Measurements from ENCODE around the gene NTN4. TPM values are rescaled to one million over a fixed set of nuclear protein-coding genes. Genes with fewer than 3 reads are reported as not detected.
"Not testable (repeated sequence)": the region's sequence is repeated elsewhere in the genome, so short reads cannot be mapped to it uniquely, and the experiment has no call there.

NTN4 gene
- total RNA-seq, 1 donor from 2014 or later = 120 TPM

DNA sequence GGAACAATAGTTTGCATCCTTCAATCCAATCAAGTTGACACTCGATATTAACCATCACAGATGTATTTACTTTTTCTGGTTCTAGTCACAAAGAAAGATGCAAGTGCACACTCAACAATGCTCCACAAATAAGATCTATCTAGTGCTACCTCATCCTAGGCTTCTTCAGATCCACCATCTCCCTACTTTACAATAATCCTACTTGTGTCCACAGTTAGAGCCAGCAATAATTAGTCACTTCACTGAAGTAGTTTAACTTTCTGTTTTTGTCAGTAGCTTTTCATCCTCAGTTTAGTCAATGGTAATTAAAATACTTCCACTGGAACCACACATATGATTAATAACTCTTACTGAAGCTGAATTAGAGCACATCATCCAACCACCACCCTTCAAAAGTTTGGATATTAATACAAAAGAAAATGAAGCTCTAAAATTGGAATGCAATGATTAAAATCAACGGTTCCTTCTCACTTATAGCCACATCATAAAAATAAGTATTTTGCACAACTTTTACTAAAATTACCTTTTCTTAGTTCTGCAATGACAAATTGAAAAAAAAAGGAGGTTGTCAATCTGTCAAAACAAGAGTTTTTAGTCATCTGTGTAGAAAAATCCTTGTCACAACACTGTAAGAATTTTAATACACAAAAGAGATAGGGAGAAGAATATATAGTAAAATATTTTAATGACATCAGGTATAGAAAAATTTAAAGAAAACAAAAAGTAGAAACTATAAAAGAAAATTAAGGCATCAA, 39.9 kb upstream of the NTN4 start:
- no peak overlapping the region for H3K4me3 ChIP-seq (ENCODE audit: low read depth, low read length)
- DNase-seq (ENCODE audit: low read depth) = no peak
- TF ChIP-seq, protein P1, sequence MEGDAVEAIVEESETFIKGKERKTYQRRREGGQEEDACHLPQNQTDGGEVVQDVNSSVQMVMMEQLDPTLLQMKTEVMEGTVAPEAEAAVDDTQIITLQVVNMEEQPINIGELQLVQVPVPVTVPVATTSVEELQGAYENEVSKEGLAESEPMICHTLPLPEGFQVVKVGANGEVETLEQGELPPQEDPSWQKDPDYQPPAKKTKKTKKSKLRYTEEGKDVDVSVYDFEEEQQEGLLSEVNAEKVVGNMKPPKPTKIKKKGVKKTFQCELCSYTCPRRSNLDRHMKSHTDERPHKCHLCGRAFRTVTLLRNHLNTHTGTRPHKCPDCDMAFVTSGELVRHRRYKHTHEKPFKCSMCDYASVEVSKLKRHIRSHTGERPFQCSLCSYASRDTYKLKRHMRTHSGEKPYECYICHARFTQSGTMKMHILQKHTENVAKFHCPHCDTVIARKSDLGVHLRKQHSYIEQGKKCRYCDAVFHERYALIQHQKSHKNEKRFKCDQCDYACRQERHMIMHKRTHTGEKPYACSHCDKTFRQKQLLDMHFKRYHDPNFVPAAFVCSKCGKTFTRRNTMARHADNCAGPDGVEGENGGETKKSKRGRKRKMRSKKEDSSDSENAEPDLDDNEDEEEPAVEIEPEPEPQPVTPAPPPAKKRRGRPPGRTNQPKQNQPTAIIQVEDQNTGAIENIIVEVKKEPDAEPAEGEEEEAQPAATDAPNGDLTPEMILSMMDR (conservative IDR thresholded peaks at IDR 0.05; ENCODE audit: low read depth, low read length) = no peak

DNA sequence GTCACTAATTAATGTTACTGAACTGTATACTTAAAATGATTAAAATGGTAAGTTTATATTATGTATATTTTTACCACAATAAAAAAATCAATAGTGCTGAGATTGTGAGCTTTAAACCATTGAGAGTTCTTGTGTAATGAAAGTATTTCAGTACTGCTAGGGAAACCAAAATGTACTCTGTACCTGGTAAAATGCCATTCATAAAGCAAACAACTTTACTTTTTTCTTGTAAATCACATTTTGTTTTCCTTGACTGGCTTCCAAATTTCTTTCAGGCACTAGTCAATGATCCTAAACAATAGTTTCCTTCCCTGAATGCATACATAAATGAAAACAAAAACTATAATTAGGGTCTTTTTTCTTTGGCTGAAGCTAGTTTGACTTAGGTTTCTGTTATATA, 38.8 kb upstream of the NTN4 start:
- DNase-seq (ENCODE audit: low read depth) = no peak

DNA sequence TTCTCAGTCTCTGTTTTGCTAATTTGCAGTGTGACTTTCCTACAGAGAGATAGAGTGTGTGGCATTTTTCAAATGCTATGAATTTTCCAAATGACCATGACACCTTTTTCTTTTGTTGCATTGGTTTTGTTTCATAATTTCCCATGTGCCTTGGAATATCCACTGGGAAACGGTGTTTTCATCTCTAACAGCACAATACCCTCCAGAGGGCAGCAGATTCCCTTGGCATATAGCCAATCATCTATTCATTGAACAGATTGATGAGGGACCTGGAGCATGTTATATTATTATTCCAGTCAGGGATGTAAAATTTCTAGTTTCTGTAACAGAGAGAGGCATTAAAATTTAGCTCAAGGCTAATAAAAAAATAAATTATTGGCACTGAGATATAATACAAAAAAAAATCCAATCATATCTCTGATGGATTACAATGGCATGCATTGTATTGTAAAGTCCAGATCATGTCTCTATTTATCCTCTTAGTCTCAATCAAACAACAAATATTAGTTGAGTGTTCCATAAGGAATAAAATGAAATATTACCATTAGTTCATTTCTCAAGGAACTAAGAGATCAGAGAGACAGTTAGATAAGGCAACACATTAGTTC, 29.6 kb upstream of the NTN4 start:
- TF ChIP-seq, protein P1 (conservative IDR thresholded peaks at IDR 0.05; ENCODE audit: low read depth, low read length) = peak; percentile 79
- H3K4me3 ChIP-seq (ENCODE audit: low read depth, low read length) = no peak overlapping the region
- DNase-seq (ENCODE audit: low read depth) = no peak

More for the DNA sequence above, 38.8 kb upstream of the NTN4 start:
- TF ChIP-seq, protein P1 (conservative IDR thresholded peaks at IDR 0.05; ENCODE audit: low read depth, low read length) = no peak
- H3K4me3 ChIP-seq (ENCODE audit: low read depth, low read length) = no peak overlapping the region

DNA sequence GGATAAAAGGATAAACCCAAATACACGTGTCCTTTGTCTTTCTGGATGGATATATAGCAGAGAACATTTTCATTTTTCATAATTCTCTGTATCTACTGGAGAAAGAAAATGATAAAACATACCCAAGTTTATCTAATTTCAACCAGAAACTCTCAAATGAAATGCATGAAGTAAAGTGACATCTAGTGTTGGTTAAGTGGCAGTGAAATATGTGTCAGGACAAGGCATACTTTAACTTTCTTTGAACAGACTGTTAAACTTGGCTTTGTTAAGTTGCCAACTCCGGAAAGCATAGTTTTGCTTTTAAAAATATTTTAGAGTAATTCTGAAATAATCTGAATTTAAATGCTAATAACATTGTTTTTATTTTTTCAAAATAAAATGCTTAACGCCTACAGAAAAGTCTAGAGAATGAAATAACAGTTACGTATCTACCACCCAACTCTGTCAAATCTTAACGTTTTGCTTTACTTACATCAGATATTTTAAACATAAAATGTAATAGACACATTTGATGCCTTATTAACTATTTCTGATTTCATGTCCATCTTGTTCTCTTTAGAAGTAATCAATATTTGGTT, 25.2 kb upstream of the NTN4 start:
- DNase-seq (ENCODE audit: low read depth) = no peak

DNA sequence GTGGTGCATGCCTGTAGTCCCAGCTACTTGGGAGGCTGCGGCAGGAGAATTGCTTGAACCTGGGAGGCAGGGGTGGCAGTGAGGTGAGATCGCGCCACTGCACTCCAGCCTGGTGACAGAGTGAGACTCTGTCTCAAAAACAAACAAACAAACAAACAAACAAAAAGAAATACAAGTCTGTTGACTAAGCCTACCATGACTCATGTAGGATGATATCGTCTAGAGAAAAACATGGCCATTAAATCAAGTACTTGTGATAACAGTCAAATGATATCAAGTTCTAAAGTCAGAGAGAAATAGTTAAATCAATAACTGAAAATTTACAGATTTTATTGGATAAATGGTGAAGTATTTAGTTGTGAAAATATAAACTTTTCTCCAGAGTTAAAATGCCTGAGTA, 21.6 kb upstream of the NTN4 start:
- not testable (repeated sequence) for DNase-seq (ENCODE audit: low read depth); H3K4me3 ChIP-seq (ENCODE audit: low read depth, low read length)

More for the DNA sequence above, 25.2 kb upstream of the NTN4 start:
- H3K4me3 ChIP-seq (ENCODE audit: low read depth, low read length) = no peak overlapping the region
- TF ChIP-seq, protein P1 (conservative IDR thresholded peaks at IDR 0.05; ENCODE audit: low read depth, low read length) = peak; percentile 74

DNA sequence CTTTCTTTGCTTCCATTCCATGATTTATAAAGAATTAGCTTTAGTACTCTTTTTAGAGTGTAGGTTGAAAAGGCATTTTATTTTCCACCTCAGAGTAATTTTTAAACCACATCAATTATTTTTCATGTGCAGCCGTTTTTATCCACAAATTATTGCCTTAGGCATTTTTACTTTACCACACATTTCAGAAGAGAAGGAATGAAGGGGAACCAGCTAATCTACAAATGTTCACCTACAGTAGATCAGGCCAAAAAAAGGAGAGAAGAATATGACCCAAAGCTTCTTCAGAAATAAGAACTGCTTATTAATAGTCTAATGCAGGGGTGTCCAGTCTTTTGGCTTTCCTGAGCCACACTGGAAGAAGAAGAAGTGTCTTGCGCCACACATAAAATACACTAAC, 19.8 kb upstream of the NTN4 start:
- DNase-seq (ENCODE audit: low read depth) = no peak
- no peak overlapping the region for H3K4me3 ChIP-seq (ENCODE audit: low read depth, low read length)
- TF ChIP-seq, protein P1 (conservative IDR thresholded peaks at IDR 0.05; ENCODE audit: low read depth, low read length) = no peak

DNA sequence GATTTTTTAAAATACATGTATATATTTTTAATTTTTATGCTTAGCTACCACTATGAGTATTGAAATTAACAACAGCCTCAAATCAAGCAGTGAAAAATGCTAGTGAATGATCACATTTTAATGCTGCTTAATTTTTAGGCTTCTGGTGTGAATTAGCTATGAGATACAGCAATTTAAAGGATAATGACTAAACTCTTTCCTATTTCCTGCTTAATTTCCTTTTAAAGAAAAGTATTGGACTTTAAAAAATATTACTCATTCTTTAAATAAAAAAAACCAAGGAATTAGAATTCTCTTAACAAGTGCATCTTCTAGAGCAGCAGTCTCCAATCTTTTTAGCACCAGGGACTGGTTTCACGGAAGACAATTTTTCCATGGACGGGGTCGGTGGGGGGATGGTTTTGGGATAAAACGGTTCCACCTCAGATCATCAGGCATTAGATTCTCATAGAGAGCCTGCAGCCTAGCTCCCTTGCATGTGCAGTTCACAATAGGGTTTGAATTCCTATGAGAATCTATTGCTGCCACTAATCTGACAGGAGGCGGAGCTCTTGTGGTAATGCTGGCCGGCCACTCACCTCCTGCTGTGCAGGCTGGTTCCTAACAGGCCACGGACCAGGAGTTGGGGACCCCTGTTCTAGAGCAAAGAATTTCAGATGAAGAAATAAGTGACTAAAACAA, 18.6 kb upstream of the NTN4 start:
- no peak for DNase-seq (ENCODE audit: low read depth)
- TF ChIP-seq, protein P1 (conservative IDR thresholded peaks at IDR 0.05; ENCODE audit: low read depth, low read length) = no peak
- H3K4me3 ChIP-seq (ENCODE audit: low read depth, low read length) = no peak overlapping the region

All from epithelial cell of proximal tubule (primary cell).